Fibroblast of lung (primary cell): ENCODE data around the gene VENTX.

Experiments used
- CTCF ChIP-seq, 2 donors: IDR thresholded peaks in 1 of 2; conservative IDR thresholded peaks in 1 of 2; 1 replicate in 1 of 2; 2 replicates in 1 of 2; pipeline ENCODE4 v1.5.1; 2011 to 2012; ENCODE audit warnings: low read length in 2 of 2, control low read depth in 1 of 2, inconsistent platforms in 1 of 2, low read depth in 1 of 2, mild to moderate bottlenecking in 1 of 2
- EZH2 ChIP-seq: IDR thresholded peaks from 2 replicates; pipeline ENCODE4 v1.5.1; 2012; ENCODE audit warnings: low read length, control low read depth, mild to moderate bottlenecking; ENCODE audit errors: missing control alignments

GRCh38 chr10:133245439-133246235 lies 8.0 kb downstream of the VENTX start:
- TF ChIP-seq CTCF (conservative IDR thresholded peaks at IDR 0.05 in 1 of 2, IDR thresholded peaks at IDR 0.05 in 1 of 2; ENCODE audit: low read depth in 1 of 2, low read length in 2 of 2) (no peak), EZH2 (no peak)
